Nephron (organoid): ENCODE measurements around the gene RBM46.

Source experiments
- H3K27ac Mint-ChIP-seq, 3 experiments: 2 replicates each; pipeline ENCODE4 v1.8.0; 2020; ENCODE audit warnings: mixed read lengths in 3 of 3, mild to moderate bottlenecking in 2 of 3, moderate library complexity in 1 of 3
- H3K27me3 Mint-ChIP-seq: 2 replicates; pipeline ENCODE4 v1.8.0; 2021; ENCODE audit warnings: low read depth, mild to moderate bottlenecking, moderate library complexity, mixed read lengths
- H3K36me3 Mint-ChIP-seq: 2 replicates; pipeline ENCODE4 v1.8.0; 2020; ENCODE audit warnings: low read depth, mixed read lengths
- H3K4me1 Mint-ChIP-seq: 2 replicates; pipeline ENCODE4 v1.8.0; 2020; ENCODE audit warnings: mixed read lengths
- H3K4me3 Mint-ChIP-seq, 3 experiments: 2 replicates each; pipeline ENCODE4 v1.8.0; 2020; ENCODE audit warnings: mild to moderate bottlenecking in 3 of 3, mixed read lengths in 3 of 3, moderate library complexity in 2 of 3
- H3K9me3 Mint-ChIP-seq: 2 replicates; pipeline ENCODE4 v1.8.0; 2020; ENCODE audit warnings: mixed read lengths
- CTCF ChIP-seq, 3 experiments: fragments of 200-600 bp; sonication (generic); IDR thresholded peaks; one replicate each; pipeline ENCODE4 v1.5.0; 2021; ENCODE audit warnings: antibody characterized with exemption in 3 of 3; ENCODE audit not compliant: unreplicated experiment in 3 of 3

The RBM46 gene

GRCh38 chr4:154781983-154782293, 866 bp downstream of the RBM46 start:
- H3K4me3 Mint-ChIP-seq: no peak overlapping the region
- H3K9me3 Mint-ChIP-seq: no peaks in the 10 kb centered on the region
- peaks cover 4% of the 10 kb centered on the region for H3K27me3 Mint-ChIP-seq
- no peak overlapping the region for H3K27ac Mint-ChIP-seq
- no peaks in the 10 kb centered on the region for H3K4me1 Mint-ChIP-seq
- no peak for TF ChIP-seq CTCF (IDR thresholded peaks at IDR 0.05; ENCODE audit: unreplicated experiment in 3 of 3)
- no peaks in the 10 kb centered on the region for H3K36me3 Mint-ChIP-seq

GRCh38 chr4:154807042-154807630, 26.1 kb downstream of the RBM46 start:
- H3K36me3 Mint-ChIP-seq: no peaks in the 10 kb centered on the region
- TF ChIP-seq CTCF (IDR thresholded peaks at IDR 0.05; ENCODE audit: unreplicated experiment in 3 of 3): peak; percentile 53 to 78 (median 69)
- no peaks in the 10 kb centered on the region for H3K27me3 Mint-ChIP-seq
- no peaks in the 10 kb centered on the region for H3K4me1 Mint-ChIP-seq
- no peak overlapping the region for H3K4me3 Mint-ChIP-seq
- no peak overlapping the region for H3K27ac Mint-ChIP-seq
- H3K9me3 Mint-ChIP-seq: no peaks in the 10 kb centered on the region

- Mint-ChIP-seq H3K27ac (no peak overlapping the region), H3K9me3 (no peaks in the 10 kb centered on the region), H3K4me3 (no peak overlapping the region)
These were observed 37.2 kb downstream of the RBM46 start for GRCh38 chr4:154818230-154818629.

GRCh38 chr4:154822775-154823174, 41.7 kb downstream of the RBM46 start:
- Mint-ChIP-seq H3K4me3 (no peak overlapping the region), H3K4me1 (no peaks in the 10 kb centered on the region), H3K27ac (no peak overlapping the region), H3K36me3 (no peaks in the 10 kb centered on the region), H3K27me3 (no peaks in the 10 kb centered on the region), H3K9me3 (no peaks in the 10 kb centered on the region)
- no peak for TF ChIP-seq CTCF (IDR thresholded peaks at IDR 0.05; ENCODE audit: unreplicated experiment in 3 of 3)

More at GRCh38 chr4:154818230-154818629, 37.2 kb downstream of the RBM46 start:
- no peaks in the 10 kb centered on the region for H3K4me1 Mint-ChIP-seq
- no peaks in the 10 kb centered on the region for H3K36me3 Mint-ChIP-seq
- TF ChIP-seq CTCF (IDR thresholded peaks at IDR 0.05; ENCODE audit: unreplicated experiment in 3 of 3): no peak
- H3K27me3 Mint-ChIP-seq: no peaks in the 10 kb centered on the region

GRCh38 chr4:154836030-154836429, 55.0 kb downstream of the RBM46 start:
- H3K4me1 Mint-ChIP-seq: no peaks in the 10 kb centered on the region
- H3K4me3 Mint-ChIP-seq: no peak overlapping the region
- H3K36me3 Mint-ChIP-seq: no peaks in the 10 kb centered on the region
- peaks cover 16% of the 10 kb centered on the region for H3K9me3 Mint-ChIP-seq
- no peaks in the 10 kb centered on the region for H3K27me3 Mint-ChIP-seq
- TF ChIP-seq CTCF (IDR thresholded peaks at IDR 0.05; ENCODE audit: unreplicated experiment in 3 of 3): no peak
- H3K27ac Mint-ChIP-seq: no peak overlapping the region

GRCh38 chr4:154836513-154836912, 55.4 kb downstream of the RBM46 start:
- no peak for TF ChIP-seq CTCF (IDR thresholded peaks at IDR 0.05; ENCODE audit: unreplicated experiment in 3 of 3)
- H3K27ac Mint-ChIP-seq: no peak overlapping the region
- no peak overlapping the region for H3K4me3 Mint-ChIP-seq
- no peaks in the 10 kb centered on the region for H3K4me1 Mint-ChIP-seq
- H3K27me3 Mint-ChIP-seq: no peaks in the 10 kb centered on the region
- peaks cover 13% of the 10 kb centered on the region for H3K9me3 Mint-ChIP-seq
- H3K36me3 Mint-ChIP-seq: no peaks in the 10 kb centered on the region
